Activated CD8-positive, alpha-beta memory T cell treated with anti-CD3 and anti-CD28 coated beads for 1 hour (primary cell): Measurements from ENCODE around the gene GREB1L.

Experiments used
- DNase-seq, 2 donors: peaks; one replicate each; pipeline ENCODE4 v3.0.0-alpha.2; 2020; ENCODE audit warnings: low read depth in 1 of 2; ENCODE audit errors: extremely low read depth in 1 of 2

The GREB1L gene

DNA sequence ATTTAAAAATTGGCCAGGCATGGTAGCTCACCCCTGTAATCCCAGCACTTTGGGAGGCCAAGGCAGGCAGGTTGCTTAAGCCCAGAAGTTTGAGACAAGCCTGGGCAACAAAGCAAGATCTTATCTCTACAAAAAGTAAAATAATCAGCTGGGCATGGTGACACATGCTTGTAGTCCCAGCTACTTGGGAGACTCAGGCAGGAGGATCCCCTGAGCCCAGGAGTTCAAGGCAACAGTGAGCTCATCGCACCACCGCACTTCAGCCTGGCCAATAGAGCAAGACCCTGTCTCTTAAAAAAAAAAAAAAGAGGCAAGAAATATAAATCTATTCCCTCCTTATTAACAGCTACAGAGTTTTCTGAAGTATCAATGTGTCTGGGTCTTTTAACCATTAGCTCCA lies 306.6 kb downstream of the GREB1L start:
- no peak for DNase-seq

- no peak for DNase-seq
These were observed 308.5 kb downstream of the GREB1L start for GRCh38 chr18:21550510-21550970.

GRCh38 chr18:21557607-21558253 lies 315.7 kb downstream of the GREB1L start:
- DNase-seq: no peak

DNA sequence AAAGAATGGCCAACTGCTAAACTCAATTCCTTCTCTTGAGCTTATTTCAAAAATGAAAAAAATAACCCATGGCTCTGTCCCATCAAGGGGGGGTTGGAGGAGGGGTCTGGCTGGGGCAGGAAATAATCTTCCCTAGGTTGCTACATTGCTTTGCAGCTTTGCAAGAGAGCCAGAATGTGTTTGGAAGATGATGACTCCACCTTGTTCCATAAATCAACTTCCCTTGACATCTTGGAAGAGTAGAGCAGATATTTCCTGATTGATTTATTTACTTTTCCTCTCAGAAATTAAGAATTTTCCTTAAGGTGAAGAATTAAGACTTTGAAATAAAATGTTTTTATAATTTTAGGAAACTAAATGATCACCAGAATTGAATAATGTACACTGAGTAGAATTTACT lies 317.2 kb downstream of the GREB1L start:
- no peak for DNase-seq

DNA sequence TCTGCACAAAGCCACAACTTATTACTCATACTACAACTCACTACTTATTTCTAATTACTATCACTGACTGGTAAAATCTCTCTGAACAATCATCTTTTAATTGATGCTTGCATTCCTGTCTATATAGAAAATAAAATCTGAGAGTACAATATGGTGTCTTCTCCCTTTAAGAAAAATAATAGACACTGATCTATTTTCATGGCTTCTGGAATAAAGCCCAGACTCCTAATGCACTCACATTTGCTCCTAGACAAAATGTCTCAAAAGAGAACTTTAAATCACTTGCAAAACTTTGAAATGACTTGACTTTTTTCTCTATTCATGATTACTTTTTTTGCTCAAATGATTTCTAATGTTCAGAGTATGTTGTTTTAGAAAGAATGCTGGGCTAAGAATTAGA lies 329.7 kb downstream of the GREB1L start:
- no peak for DNase-seq
